Measurements from ENCODE around the gene UTP25.

The UTP25 gene

GRCh38 chr1:209869291-209870149, 41.7 kb downstream of the UTP25 start:
- Histone ChIP-seq H2BK15ac (ENCODE audit: low read depth, poor library complexity, severe bottlenecking) (no peak overlapping the region), H3K9me3 (ENCODE audit: control insufficient read depth, low read length) (peaks cover 5% of the 10 kb centered on the region), H3K36me3 (ENCODE audit: control insufficient read depth in 1 of 2, insufficient read depth in 2 of 2, low read depth in 1 of 2, low read length in 2 of 2) (no peaks in the 10 kb centered on the region), H2AFZ (ENCODE audit: low read depth, low read length) (no peak overlapping the region), H3K4ac (ENCODE audit: low read depth in 1 of 2, low read length in 2 of 2) (no peak overlapping the region), H3K23ac (ENCODE audit: low read length in 2 of 2) (no peak overlapping the region), H3K4me2 (ENCODE audit: low read length, poor library complexity, severe bottlenecking) (no peak overlapping the region), H2AK5ac (ENCODE audit: low read length, severe bottlenecking) (no peak overlapping the region), H2BK5ac (ENCODE audit: low read depth, low read length, poor library complexity, severe bottlenecking) (no peak overlapping the region), H3K18ac (ENCODE audit: low read depth in 1 of 2, low read length in 2 of 2) (no peak overlapping the region), H3K4me1 (ENCODE audit: control insufficient read depth, insufficient read depth, low read depth, low read length) (peaks cover 2% of the 10 kb centered on the region), H2BK12ac (ENCODE audit: low read length in 2 of 2) (no peak overlapping the region), H4K91ac (ENCODE audit: low read length) (no peak overlapping the region), H3K79me1 (replicated peaks; ENCODE audit: low read length, poor library complexity, severe bottlenecking) (no peaks in the 10 kb centered on the region), H2BK120ac (ENCODE audit: low read depth, low read length) (no peak overlapping the region), H3K4me3 (ENCODE audit: insufficient read depth in 1 of 2, low read depth in 1 of 2, low read length in 2 of 2) (peak overlapping the region in 1 of 2 experiments; percentile 2), H3K9ac (ENCODE audit: low read length) (peak overlapping the region; percentile 50), H3K27me3 (ENCODE audit: control insufficient read depth in 1 of 2, insufficient read depth in 1 of 2, low read length in 2 of 2) (no peaks in the 10 kb centered on the region), H3K27ac (ENCODE audit: low read length, poor library complexity, severe bottlenecking) (no peak overlapping the region), H4K8ac (ENCODE audit: low read length) (no peak overlapping the region), H3K14ac (ENCODE audit: low read length in 2 of 2) (no peak overlapping the region)
- 74% methylated on average over 2 of the region's 2 CpGs for WGBS
- DNase-seq = no peak

GRCh38 chr1:209870151-209870831, 42.5 kb downstream of the UTP25 start:
- Histone ChIP-seq H3K4me2 (ENCODE audit: low read length, poor library complexity, severe bottlenecking) (no peak overlapping the region), H3K27ac (ENCODE audit: low read length, poor library complexity, severe bottlenecking) (no peak overlapping the region), H2BK15ac (ENCODE audit: low read depth, poor library complexity, severe bottlenecking) (no peak overlapping the region), H3K14ac (ENCODE audit: low read length in 2 of 2) (no peak overlapping the region), H3K9ac (ENCODE audit: low read length) (peak overlapping the region; percentile 50), H3K18ac (ENCODE audit: low read depth in 1 of 2, low read length in 2 of 2) (no peak overlapping the region), H3K4me3 (ENCODE audit: insufficient read depth in 1 of 2, low read depth in 1 of 2, low read length in 2 of 2) (no peak overlapping the region), H4K8ac (ENCODE audit: low read length) (no peak overlapping the region), H3K4ac (ENCODE audit: low read depth in 1 of 2, low read length in 2 of 2) (no peak overlapping the region), H2AK5ac (ENCODE audit: low read length, severe bottlenecking) (no peak overlapping the region), H2BK120ac (ENCODE audit: low read depth, low read length) (no peak overlapping the region), H2BK5ac (ENCODE audit: low read depth, low read length, poor library complexity, severe bottlenecking) (no peak overlapping the region), H3K79me1 (replicated peaks; ENCODE audit: low read length, poor library complexity, severe bottlenecking) (no peaks in the 10 kb centered on the region), H2BK12ac (ENCODE audit: low read length in 2 of 2) (no peak overlapping the region), H2AFZ (ENCODE audit: low read depth, low read length) (no peak overlapping the region), H3K9me3 (ENCODE audit: control insufficient read depth, low read length) (peaks cover 5% of the 10 kb centered on the region), H3K27me3 (ENCODE audit: control insufficient read depth in 1 of 2, insufficient read depth in 1 of 2, low read length in 2 of 2) (no peaks in the 10 kb centered on the region), H4K91ac (ENCODE audit: low read length) (no peak overlapping the region), H3K23ac (ENCODE audit: low read length in 2 of 2) (no peak overlapping the region), H3K4me1 (ENCODE audit: control insufficient read depth, insufficient read depth, low read depth, low read length) (peaks cover 5% of the 10 kb centered on the region), H3K36me3 (ENCODE audit: control insufficient read depth in 1 of 2, insufficient read depth in 2 of 2, low read depth in 1 of 2, low read length in 2 of 2) (no peaks in the 10 kb centered on the region)
- no peak for DNase-seq
- WGBS = 67% methylated on average over 2 of the region's 4 CpGs

- H3K36me3 ChIP-seq (ENCODE audit: control insufficient read depth in 1 of 2, insufficient read depth in 2 of 2, low read depth in 1 of 2, low read length in 2 of 2) = no peaks in the 10 kb centered on the region
- 44% methylated on average over 1 of the region's 1 CpG for WGBS
These were observed 43.2 kb downstream of the UTP25 start for GRCh38 chr1:209871006-209871405.

GRCh38 chr1:209871430-209871829, 43.7 kb downstream of the UTP25 start:
- Histone ChIP-seq H3K4ac (ENCODE audit: low read depth in 1 of 2, low read length in 2 of 2) (no peak overlapping the region), H3K9ac (ENCODE audit: low read length) (no peak overlapping the region), H3K18ac (ENCODE audit: low read depth in 1 of 2, low read length in 2 of 2) (no peak overlapping the region), H2BK15ac (ENCODE audit: low read depth, poor library complexity, severe bottlenecking) (peak overlapping the region; percentile 21), H4K8ac (ENCODE audit: low read length) (no peak overlapping the region), H3K4me1 (ENCODE audit: control insufficient read depth, insufficient read depth, low read depth, low read length) (peaks cover 6% of the 10 kb centered on the region), H2BK12ac (ENCODE audit: low read length in 2 of 2) (no peak overlapping the region), H3K79me1 (replicated peaks; ENCODE audit: low read length, poor library complexity, severe bottlenecking) (no peaks in the 10 kb centered on the region), H2AK5ac (ENCODE audit: low read length, severe bottlenecking) (peak overlapping the region; percentile 50), H3K4me2 (ENCODE audit: low read length, poor library complexity, severe bottlenecking) (no peak overlapping the region), H3K23ac (ENCODE audit: low read length in 2 of 2) (no peak overlapping the region), H3K36me3 (ENCODE audit: control insufficient read depth in 1 of 2, insufficient read depth in 2 of 2, low read depth in 1 of 2, low read length in 2 of 2) (no peaks in the 10 kb centered on the region), H3K27me3 (ENCODE audit: control insufficient read depth in 1 of 2, insufficient read depth in 1 of 2, low read length in 2 of 2) (no peaks in the 10 kb centered on the region), H2BK5ac (ENCODE audit: low read depth, low read length, poor library complexity, severe bottlenecking) (no peak overlapping the region), H3K4me3 (ENCODE audit: insufficient read depth in 1 of 2, low read depth in 1 of 2, low read length in 2 of 2) (no peak overlapping the region), H3K9me3 (ENCODE audit: control insufficient read depth, low read length) (peaks cover 5% of the 10 kb centered on the region), H4K91ac (ENCODE audit: low read length) (no peak overlapping the region), H2AFZ (ENCODE audit: low read depth, low read length) (no peak overlapping the region), H3K14ac (ENCODE audit: low read length in 2 of 2) (no peak overlapping the region), H3K27ac (ENCODE audit: low read length, poor library complexity, severe bottlenecking) (no peak overlapping the region), H2BK120ac (ENCODE audit: low read depth, low read length) (no peak overlapping the region)
- 87% methylated on average over 2 of the region's 2 CpGs for WGBS
- DNase-seq = no peak

More at GRCh38 chr1:209871006-209871405, 43.2 kb downstream of the UTP25 start:
- Histone ChIP-seq H2BK5ac (ENCODE audit: low read depth, low read length, poor library complexity, severe bottlenecking) (no peak overlapping the region), H3K18ac (ENCODE audit: low read depth in 1 of 2, low read length in 2 of 2) (no peak overlapping the region), H3K79me1 (replicated peaks; ENCODE audit: low read length, poor library complexity, severe bottlenecking) (no peaks in the 10 kb centered on the region), H2AFZ (ENCODE audit: low read depth, low read length) (no peak overlapping the region), H3K23ac (ENCODE audit: low read length in 2 of 2) (no peak overlapping the region), H3K27ac (ENCODE audit: low read length, poor library complexity, severe bottlenecking) (no peak overlapping the region), H2AK5ac (ENCODE audit: low read length, severe bottlenecking) (no peak overlapping the region), H3K27me3 (ENCODE audit: control insufficient read depth in 1 of 2, insufficient read depth in 1 of 2, low read length in 2 of 2) (no peaks in the 10 kb centered on the region), H3K9ac (ENCODE audit: low read length) (no peak overlapping the region), H3K4ac (ENCODE audit: low read depth in 1 of 2, low read length in 2 of 2) (no peak overlapping the region), H2BK12ac (ENCODE audit: low read length in 2 of 2) (no peak overlapping the region), H3K14ac (ENCODE audit: low read length in 2 of 2) (no peak overlapping the region), H4K8ac (ENCODE audit: low read length) (no peak overlapping the region), H2BK120ac (ENCODE audit: low read depth, low read length) (no peak overlapping the region), H3K4me3 (ENCODE audit: insufficient read depth in 1 of 2, low read depth in 1 of 2, low read length in 2 of 2) (no peak overlapping the region), H2BK15ac (ENCODE audit: low read depth, poor library complexity, severe bottlenecking) (no peak overlapping the region), H3K4me2 (ENCODE audit: low read length, poor library complexity, severe bottlenecking) (no peak overlapping the region), H3K4me1 (ENCODE audit: control insufficient read depth, insufficient read depth, low read depth, low read length) (peaks cover 5% of the 10 kb centered on the region), H4K91ac (ENCODE audit: low read length) (no peak overlapping the region), H3K9me3 (ENCODE audit: control insufficient read depth, low read length) (peaks cover 5% of the 10 kb centered on the region)
- DNase-seq = no peak
